Choroid plexus epithelial cell (primary cell): ENCODE results near the gene FIS1.

Source experiments
- DNase-seq: peaks from one replicate; pipeline ENCODE4 v3.0.0-alpha.2; 2010; ENCODE audit warnings: low read depth
- H3K4me3 ChIP-seq: 2 replicates; pipeline ENCODE4 v1.5.1; 2011; ENCODE audit warnings: low read depth, mild to moderate bottlenecking, control low read depth, low read length, moderate library complexity
- CTCF ChIP-seq: conservative IDR thresholded peaks from 2 replicates; pipeline ENCODE4 v1.5.1; 2011; ENCODE audit warnings: low read depth, mild to moderate bottlenecking, control low read depth, inconsistent platforms, low read length, moderate library complexity

FIS1 gene

GRCh38 chr7:101216860-101217387 lies 28.0 kb downstream of the FIS1 start:
- no peak for TF ChIP-seq CTCF
- DNase-seq = no peak
- peak overlapping the region; percentile 74 for H3K4me3 ChIP-seq

- TF ChIP-seq CTCF = no peak
- peak overlapping the region; percentile 74 for H3K4me3 ChIP-seq
- DNase-seq = peak; percentile 40
These were observed 28.7 kb downstream of the FIS1 start for GRCh38 chr7:101216001-101216859.

GRCh38 chr7:101212014-101212413 lies 32.9 kb downstream of the FIS1 start:
- no peak for TF ChIP-seq CTCF
- no peak overlapping the region for H3K4me3 ChIP-seq
- DNase-seq = no peak

GRCh38 chr7:101211501-101211900 lies 33.4 kb downstream of the FIS1 start:
- no peak for TF ChIP-seq CTCF
- H3K4me3 ChIP-seq = no peak overlapping the region
- DNase-seq = no peak

- DNase-seq = no peak
- no peak overlapping the region for H3K4me3 ChIP-seq
- TF ChIP-seq CTCF = no peak
These were observed 34.7 kb downstream of the FIS1 start for GRCh38 chr7:101210143-101210542.

GRCh38 chr7:101208794-101209193 lies 36.1 kb downstream of the FIS1 start:
- no peak overlapping the region for H3K4me3 ChIP-seq

More at GRCh38 chr7:101208794-101209193, 36.1 kb downstream of the FIS1 start:
- TF ChIP-seq CTCF = no peak
- DNase-seq = no peak
